DMS 273 treated with DMSO at 0.1 percent for 48 hours (cell line): ENCODE data around the gene CCDC88B.
A peak's percentile ranks its signal among the peaks of the same experiment; 100 is the strongest.

Source experiments
- DNase-seq: peaks from one replicate; lab custom pipeline; 2025; lab: John Stamatoyannopoulos, UW

The CCDC88B gene

GRCh38 chr11:64339754-64340408, at the start of gene CCDC88B:
Gene CCDC88B (plus strand): TSS chr11:64340204. CDS start chr11:64340267, 63 bp downstream.
- DNase-seq: no peak

- no peak for DNase-seq
These were observed 49.4 kb upstream of the CCDC88B start for GRCh38 chr11:64290352-64291261.

GRCh38 chr11:64291262-64291751, 48.7 kb upstream of the CCDC88B start, which contains the start of gene KCNK4:
Gene KCNK4 (plus strand): TSS chr11:64291302. CDS start chr11:64293019, 1,717 bp downstream.
- no peak for DNase-seq

- DNase-seq: no peak
These were observed 48.1 kb upstream of the CCDC88B start for GRCh38 chr11:64291752-64292459.

GRCh38 chr11:64292460-64293254, 47.3 kb upstream of the CCDC88B start:
- no peak for DNase-seq

GRCh38 chr11:64294774-64295173, 45.2 kb upstream of the CCDC88B start:
- no peak for DNase-seq

- no peak for DNase-seq
These were observed 44.2 kb upstream of the CCDC88B start for GRCh38 chr11:64295760-64296159.

- no peak for DNase-seq
These were observed 43.8 kb upstream of the CCDC88B start for GRCh38 chr11:64296236-64296635.

- DNase-seq: no peak
These were observed 42.9 kb upstream of the CCDC88B start for GRCh38 chr11:64296830-64297698.

GRCh38 chr11:64297699-64298358, 42.2 kb upstream of the CCDC88B start:
- DNase-seq: no peak

GRCh38 chr11:64298966-64299846, 40.8 kb upstream of the CCDC88B start:
- no peak for DNase-seq

- no peak for DNase-seq
These were observed 40.0 kb upstream of the CCDC88B start, which contains the start of gene CATSPERZ for GRCh38 chr11:64299847-64300648. Gene CATSPERZ (plus strand): TSS chr11:64300358. CDS start chr11:64300411, 53 bp downstream.

GRCh38 chr11:64303109-64304031, 36.6 kb upstream of the CCDC88B start:
- DNase-seq: no peak

GRCh38 chr11:64304032-64304315, 36.0 kb upstream of the CCDC88B start:
- no peak for DNase-seq

GRCh38 chr11:64304316-64305072, 35.5 kb upstream of the CCDC88B start:
- DNase-seq: peak; percentile 56

- DNase-seq: peak; percentile 95
These were observed 34.8 kb upstream of the CCDC88B start, which contains the start of gene ESRRA for GRCh38 chr11:64305075-64305690. Gene ESRRA (plus strand): TSS chr11:64305524. CDS start chr11:64307180, 1,656 bp downstream.
